IMR-90 (cell line): ENCODE measurements around the gene ETF1. TPM values are rescaled to one million over a fixed set of nuclear protein-coding genes. Genes with fewer than 3 reads are reported as not detected.

Experiments used
- ATAC-seq: fragments of 200-7000 bp; cut with Tn5 transposase; 2 replicates; pipeline ENCODE4 v1.9.1; 2020; ENCODE audit warnings: low read depth, mild to moderate bottlenecking, moderate library complexity
- BruUV-seq: library from RNA; stranded (reverse); fragments of 400-500 nt; replicated peaks from 2 replicates; lab custom pipeline; 2021; lab: Mats Ljungman, UMichigan
- CTCF ChIA-PET: fragments of 300-600 bp; formaldehyde crosslinking; extraction: SDS; loops from one replicate; lab custom pipeline; 2021; ENCODE audit warnings: antibody characterized with exemption; lab: Yijun Ruan, JAX
- POLR2A ChIA-PET: fragments of 300-600 bp; sonication (Branson Sonifier 250); formaldehyde crosslinking; loops from one replicate; lab custom pipeline; 2022; ENCODE audit warnings: antibody characterized with exemption; ENCODE audit not compliant: unreplicated experiment; lab: Charles Lee
- DNase-seq: peaks from one replicate; pipeline ENCODE4 v3.0.0; 2013
- H2AFZ ChIP-seq: replicated peaks from 2 replicates; pipeline ENCODE3; 2013; ENCODE audit warnings: low read length, mild to moderate bottlenecking; ENCODE audit not compliant: poor library complexity
- H2AK5ac ChIP-seq: 2 replicates; pipeline ENCODE4 v1.6.1; 2013; ENCODE audit warnings: low read depth, low read length, inconsistent platforms
- H2AK9ac ChIP-seq: replicated peaks from 2 replicates; pipeline ENCODE3; 2013; ENCODE audit warnings: mild to moderate bottlenecking, low read depth, low read length, moderate library complexity; ENCODE audit not compliant: poor library complexity
- H2BK120ac ChIP-seq: 2 replicates; pipeline ENCODE4 v1.6.1; 2013; ENCODE audit warnings: low read depth, low read length, inconsistent platforms
- H2BK15ac ChIP-seq: 3 replicates; pipeline ENCODE4 v1.6.1; 2013; ENCODE audit warnings: low read depth, low read length, inconsistent platforms
- H2BK20ac ChIP-seq: 2 replicates; pipeline ENCODE4 v1.6.1; 2013; ENCODE audit warnings: low read depth, mild to moderate bottlenecking, inconsistent platforms, low read length, moderate library complexity
- H2BK5ac ChIP-seq: 2 replicates; pipeline ENCODE4 v1.6.1; 2013; ENCODE audit warnings: mild to moderate bottlenecking, low read depth, low read length, inconsistent platforms; ENCODE audit not compliant: poor library complexity, severe bottlenecking
- H3K14ac ChIP-seq: replicated peaks from 2 replicates; pipeline ENCODE4 v1.6.1; 2013; ENCODE audit warnings: low read depth, low read length, inconsistent platforms
- H3K18ac ChIP-seq: 2 replicates; pipeline ENCODE4 v1.6.1; 2013; ENCODE audit warnings: low read depth, low read length, control low read depth
- H3K23ac ChIP-seq: 2 replicates; pipeline ENCODE4 v1.6.1; 2013; ENCODE audit warnings: low read depth, low read length, inconsistent platforms
- H3K27ac ChIP-seq: 2 replicates; pipeline ENCODE4 v1.5.1; 2013; ENCODE audit warnings: mild to moderate bottlenecking, control low read depth, low read length; ENCODE audit not compliant: insufficient read depth
- H3K27me3 ChIP-seq: 2 replicates; pipeline ENCODE4 v1.6.1; 2013; ENCODE audit warnings: low read length; ENCODE audit not compliant: control insufficient read depth, insufficient read depth
- H3K36me3 ChIP-seq: 2 replicates; pipeline ENCODE4 v1.6.1; 2013; ENCODE audit warnings: low read length, mixed read lengths; ENCODE audit not compliant: control insufficient read depth, insufficient read depth
- H3K4ac ChIP-seq: 2 replicates; pipeline ENCODE4 v1.6.1; 2013; ENCODE audit warnings: low read depth, low read length, inconsistent platforms
- H3K4me1 ChIP-seq: 2 replicates; pipeline ENCODE4 v1.6.1; 2013; ENCODE audit warnings: low read length, mixed read lengths; ENCODE audit not compliant: control insufficient read depth, insufficient read depth
- H3K4me2 ChIP-seq: 2 replicates; pipeline ENCODE4 v1.6.1; 2013; ENCODE audit warnings: low read depth, mild to moderate bottlenecking, control low read depth, low read length, moderate library complexity
- H3K4me3 ChIP-seq: 2 replicates; pipeline ENCODE4 v1.5.1; 2013; ENCODE audit warnings: low read depth, mild to moderate bottlenecking, control low read depth, low read length, moderate library complexity; ENCODE audit not compliant: insufficient read depth
- H3K56ac ChIP-seq: 2 replicates; pipeline ENCODE4 v1.6.1; 2013; ENCODE audit warnings: low read length, inconsistent platforms; ENCODE audit not compliant: insufficient read depth; ENCODE audit errors: extremely low read depth
- H3K79me1 ChIP-seq, 2 experiments: 2 replicates each; pipeline ENCODE4 v1.6.1; 2013; ENCODE audit warnings: low read length in 2 of 2, inconsistent platforms in 1 of 2, low read depth in 1 of 2
- H3K9ac ChIP-seq: 2 replicates; pipeline ENCODE4 v1.6.1; 2013; ENCODE audit warnings: low read depth, low read length, control low read depth
- H3K9me1 ChIP-seq: 2 replicates; pipeline ENCODE4 v1.6.1; 2013; ENCODE audit warnings: low read length, inconsistent platforms; ENCODE audit not compliant: insufficient read depth
- H3K9me3 ChIP-seq: 2 replicates; pipeline ENCODE4 v1.6.1; 2013; ENCODE audit warnings: low read length; ENCODE audit not compliant: control insufficient read depth, insufficient read depth
- H4K20me1 ChIP-seq: 2 replicates; pipeline ENCODE4 v1.6.1; 2013; ENCODE audit warnings: low read length, inconsistent platforms; ENCODE audit not compliant: insufficient read depth
- H4K5ac ChIP-seq: 2 replicates; pipeline ENCODE4 v1.6.1; 2013; ENCODE audit warnings: mild to moderate bottlenecking, low read depth, low read length, control low read depth
- H4K8ac ChIP-seq, 2 experiments: 2 replicates each; pipeline ENCODE4 v1.6.1; 2013; ENCODE audit warnings: low read depth in 2 of 2, low read length in 2 of 2, control low read depth in 1 of 2, inconsistent platforms in 1 of 2
- H4K91ac ChIP-seq: 2 replicates; pipeline ENCODE4 v1.6.1; 2013; ENCODE audit warnings: low read depth, low read length, inconsistent platforms; ENCODE audit not compliant: insufficient read depth
- BHLHE40 ChIP-seq: fragments of 150-350 bp; IDR thresholded peaks from 2 replicates; pipeline ENCODE4 v1.6.1; 2016; ENCODE audit warnings: mild to moderate bottlenecking, low read depth, low read length
- CEBPB ChIP-seq: IDR thresholded peaks from 2 replicates; pipeline ENCODE4 v1.6.1; 2012; ENCODE audit warnings: low read depth, low read length, improper control_type of control experiment
- CHD1 ChIP-seq: IDR thresholded peaks from 2 replicates; pipeline ENCODE4 v1.6.1; 2012; ENCODE audit warnings: low read depth, low read length, improper control_type of control experiment
- FOS ChIP-seq: fragments of 150-350 bp; IDR thresholded peaks from 2 replicates; pipeline ENCODE4 v1.6.1; 2016; ENCODE audit warnings: low read depth, low read length
- MAFK ChIP-seq: IDR thresholded peaks from 2 replicates; pipeline ENCODE4 v1.6.1; 2012; ENCODE audit warnings: low read depth, low read length, improper control_type of control experiment
- MAZ ChIP-seq: IDR thresholded peaks from 2 replicates; pipeline ENCODE4 v1.6.1; 2012; ENCODE audit warnings: low read depth, mild to moderate bottlenecking, low read length, improper control_type of control experiment, moderate library complexity, borderline replicate concordance
- MXI1 ChIP-seq: IDR thresholded peaks from 2 replicates; pipeline ENCODE4 v1.6.1; 2012; ENCODE audit warnings: low read depth, mild to moderate bottlenecking, low read length, moderate library complexity, borderline replicate concordance
- NFE2L2 ChIP-seq: fragments of 150-350 bp; IDR thresholded peaks from 2 replicates; pipeline ENCODE4 v1.6.1; 2016; ENCODE audit warnings: low read depth, mild to moderate bottlenecking, low read length
- POLR2A ChIP-seq: IDR thresholded peaks from 2 replicates; pipeline ENCODE4 v1.6.1; 2012; ENCODE audit warnings: mild to moderate bottlenecking, low read depth, low read length
- RAD21 ChIP-seq: IDR thresholded peaks from 2 replicates; pipeline ENCODE4 v1.6.1; 2012; ENCODE audit warnings: low read length, improper control_type of control experiment
- RCOR1 ChIP-seq: IDR thresholded peaks from 2 replicates; pipeline ENCODE4 v1.6.1; 2012; ENCODE audit warnings: mild to moderate bottlenecking, low read length, improper control_type of control experiment; ENCODE audit not compliant: insufficient replicate concordance
- RFX5 ChIP-seq: IDR thresholded peaks from 2 replicates; pipeline ENCODE4 v1.8.0; 2012; ENCODE audit warnings: low read depth, mild to moderate bottlenecking, low read length, moderate library complexity
- SMC3 ChIP-seq: fragments of 150-350 bp; IDR thresholded peaks from 2 replicates; pipeline ENCODE4 v1.6.1; 2016; ENCODE audit warnings: low read depth, mild to moderate bottlenecking, antibody characterized with exemption, low read length, moderate library complexity
- USF2 ChIP-seq: fragments of 150-350 bp; IDR thresholded peaks from 2 replicates; pipeline ENCODE4 v1.6.1; 2017; ENCODE audit warnings: mild to moderate bottlenecking, antibody characterized with exemption, low read length, low read depth
- WGBS, 2 experiments: methylation state at CpG; one replicate each; pipeline versions ENCODE4 v1.1.5 to v1.1.7; 2013; ENCODE audit warnings: missing lambda C conversion rate in 2 of 2; ENCODE audit not compliant: insufficient read length in 1 of 2; ENCODE audit errors: extremely low coverage in 2 of 2; 5-methylcytosine and 5-hydroxymethylcytosine counted together
- dilution Hi-C: fragments of 300-500 bp; cut with HindIII; formaldehyde crosslinking; loops from one replicate; pipeline ENCODE4 v1.14.3; 2018; ENCODE audit warnings: low sequenced_read_pairs; ENCODE audit not compliant: unreplicated experiment
- in situ Hi-C: fragments of 300-500 bp; cut with MboI; formaldehyde crosslinking; loops from 3 replicates; pipeline ENCODE4 v1.14.3; 2019; ENCODE audit warnings: low sequenced_read_pairs, inconsistent platforms, mixed read lengths
- intact Hi-C: fragments of 100-400 bp; cut with micrococcal nuclease; formaldehyde crosslinking; loops from 2 replicates; pipeline ENCODE4 v1.10.0; 2022
- polyA plus RNA-seq, 3 experiments: library from polyadenylated mRNA; depleted of rRNA; stranded (reverse); fragments of >200 nt; gene quantifications; 2 replicates each; pipeline ENCODE4 v1.2.3, GENCODE V29; 2012; ENCODE audit warnings: low replicate concordance in 1 of 3
- total RNA-seq: library from RNA; depleted of rRNA; stranded (reverse); fragments of >200 nt; gene quantifications from 2 replicates; pipeline ENCODE4 v1.2.3, GENCODE V29; 2012
- TF ChIP-seq, protein P1 (sequence below): conservative IDR thresholded peaks from 2 replicates; pipeline ENCODE4 v1.5.1; 2012; ENCODE audit warnings: mild to moderate bottlenecking, low read depth, low read length, improper control_type of control experiment
- TF ChIP-seq, protein P2 (sequence below): fragments of 150-350 bp; IDR thresholded peaks from 2 replicates; pipeline ENCODE4 v1.6.1; 2016; ENCODE audit warnings: low read depth, mild to moderate bottlenecking, low read length, moderate library complexity, borderline replicate concordance

Gene ETF1
- total and polyA plus RNA-seq, 2 of the 4 experiments (the other 2 are of a cell fraction) = 53.2 to 126 TPM

GRCh38 chr5:138583984-138584637, 41.1 kb upstream of the ETF1 start:
- no peaks in the 10 kb centered on the region for H3K9me1 ChIP-seq
- in situ Hi-C loops = no loop called here
- POLR2A ChIA-PET = no interaction called here

More at GRCh38 chr5:138583984-138584637, 41.1 kb upstream of the ETF1 start:
- intact Hi-C loops = no loop called here
- dilution Hi-C loops = no loop called here
- Histone ChIP-seq H3K23ac (no peak overlapping the region), H3K79me1 (no peaks in the 10 kb centered on the region), H4K20me1 (no peaks in the 10 kb centered on the region), H3K56ac (no peak overlapping the region), H2AFZ (no peak overlapping the region), H2AK9ac (no peak overlapping the region), H3K27ac (no peak overlapping the region), H4K91ac (no peak overlapping the region), H4K8ac (no peak overlapping the region), H3K9me3 (no peaks in the 10 kb centered on the region), H2BK20ac (no peak overlapping the region), H3K18ac (no peak overlapping the region), H2AK5ac (no peak overlapping the region), H3K4ac (no peak overlapping the region), H3K14ac (no peak overlapping the region), H3K4me1 (no peaks in the 10 kb centered on the region), H2BK5ac (no peak overlapping the region), H2BK15ac (no peak overlapping the region), H2BK120ac (no peak overlapping the region), H3K9ac (no peak overlapping the region), H3K36me3 (no peaks in the 10 kb centered on the region), H3K4me3 (no peak overlapping the region), H4K5ac (no peak overlapping the region), H3K27me3 (peaks cover 18% of the 10 kb centered on the region), H3K4me2 (no peak overlapping the region)
- TF ChIP-seq MXI1 = no peak
- TF ChIP-seq RFX5 = no peak
- no peak for TF ChIP-seq USF2
- TF ChIP-seq MAZ = no peak
- no peak for TF ChIP-seq RAD21
- TF ChIP-seq SMC3 = no peak
- no peak for TF ChIP-seq FOS
- TF ChIP-seq CHD1 = no peak
- no peak for TF ChIP-seq MAFK
- no peak for TF ChIP-seq POLR2A
- TF ChIP-seq, protein P1, sequence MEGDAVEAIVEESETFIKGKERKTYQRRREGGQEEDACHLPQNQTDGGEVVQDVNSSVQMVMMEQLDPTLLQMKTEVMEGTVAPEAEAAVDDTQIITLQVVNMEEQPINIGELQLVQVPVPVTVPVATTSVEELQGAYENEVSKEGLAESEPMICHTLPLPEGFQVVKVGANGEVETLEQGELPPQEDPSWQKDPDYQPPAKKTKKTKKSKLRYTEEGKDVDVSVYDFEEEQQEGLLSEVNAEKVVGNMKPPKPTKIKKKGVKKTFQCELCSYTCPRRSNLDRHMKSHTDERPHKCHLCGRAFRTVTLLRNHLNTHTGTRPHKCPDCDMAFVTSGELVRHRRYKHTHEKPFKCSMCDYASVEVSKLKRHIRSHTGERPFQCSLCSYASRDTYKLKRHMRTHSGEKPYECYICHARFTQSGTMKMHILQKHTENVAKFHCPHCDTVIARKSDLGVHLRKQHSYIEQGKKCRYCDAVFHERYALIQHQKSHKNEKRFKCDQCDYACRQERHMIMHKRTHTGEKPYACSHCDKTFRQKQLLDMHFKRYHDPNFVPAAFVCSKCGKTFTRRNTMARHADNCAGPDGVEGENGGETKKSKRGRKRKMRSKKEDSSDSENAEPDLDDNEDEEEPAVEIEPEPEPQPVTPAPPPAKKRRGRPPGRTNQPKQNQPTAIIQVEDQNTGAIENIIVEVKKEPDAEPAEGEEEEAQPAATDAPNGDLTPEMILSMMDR = no peak
- no peak for TF ChIP-seq BHLHE40
- TF ChIP-seq CEBPB = no peak
- no peak for TF ChIP-seq RCOR1
- TF ChIP-seq, protein P2, sequence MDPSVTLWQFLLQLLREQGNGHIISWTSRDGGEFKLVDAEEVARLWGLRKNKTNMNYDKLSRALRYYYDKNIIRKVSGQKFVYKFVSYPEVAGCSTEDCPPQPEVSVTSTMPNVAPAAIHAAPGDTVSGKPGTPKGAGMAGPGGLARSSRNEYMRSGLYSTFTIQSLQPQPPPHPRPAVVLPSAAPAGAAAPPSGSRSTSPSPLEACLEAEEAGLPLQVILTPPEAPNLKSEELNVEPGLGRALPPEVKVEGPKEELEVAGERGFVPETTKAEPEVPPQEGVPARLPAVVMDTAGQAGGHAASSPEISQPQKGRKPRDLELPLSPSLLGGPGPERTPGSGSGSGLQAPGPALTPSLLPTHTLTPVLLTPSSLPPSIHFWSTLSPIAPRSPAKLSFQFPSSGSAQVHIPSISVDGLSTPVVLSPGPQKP = no peak
- TF ChIP-seq NFE2L2 = no peak
- no peak for DNase-seq
- ATAC-seq = no peak
- no CpG with 5 or more reads among the region's 8 CpGs for WGBS, 2 experiments
- CTCF ChIA-PET = no interaction called here
- BruUV-seq = no TSS peak
